Ureter (tissue), 1 donor: Measurements from ENCODE around the gene C19orf25. TPM values are rescaled to one million over a fixed set of nuclear protein-coding genes. Genes with fewer than 3 reads are reported as not detected.

Experiments
- DNase-seq: peaks from one replicate; pipeline ENCODE4 v3.0.0-alpha.2; 2020; ENCODE audit warnings: low spot score
- total RNA-seq: library from RNA; stranded (reverse); gene quantifications from one replicate; pipeline ENCODE4 v1.2.4, GENCODE V29; 2023
- donor health status: DM: yes; HTN: yes; CAD: no.

Gene C19orf25
- total RNA-seq, 1 donor from 2014 or later, result 23.9 TPM

DNA sequence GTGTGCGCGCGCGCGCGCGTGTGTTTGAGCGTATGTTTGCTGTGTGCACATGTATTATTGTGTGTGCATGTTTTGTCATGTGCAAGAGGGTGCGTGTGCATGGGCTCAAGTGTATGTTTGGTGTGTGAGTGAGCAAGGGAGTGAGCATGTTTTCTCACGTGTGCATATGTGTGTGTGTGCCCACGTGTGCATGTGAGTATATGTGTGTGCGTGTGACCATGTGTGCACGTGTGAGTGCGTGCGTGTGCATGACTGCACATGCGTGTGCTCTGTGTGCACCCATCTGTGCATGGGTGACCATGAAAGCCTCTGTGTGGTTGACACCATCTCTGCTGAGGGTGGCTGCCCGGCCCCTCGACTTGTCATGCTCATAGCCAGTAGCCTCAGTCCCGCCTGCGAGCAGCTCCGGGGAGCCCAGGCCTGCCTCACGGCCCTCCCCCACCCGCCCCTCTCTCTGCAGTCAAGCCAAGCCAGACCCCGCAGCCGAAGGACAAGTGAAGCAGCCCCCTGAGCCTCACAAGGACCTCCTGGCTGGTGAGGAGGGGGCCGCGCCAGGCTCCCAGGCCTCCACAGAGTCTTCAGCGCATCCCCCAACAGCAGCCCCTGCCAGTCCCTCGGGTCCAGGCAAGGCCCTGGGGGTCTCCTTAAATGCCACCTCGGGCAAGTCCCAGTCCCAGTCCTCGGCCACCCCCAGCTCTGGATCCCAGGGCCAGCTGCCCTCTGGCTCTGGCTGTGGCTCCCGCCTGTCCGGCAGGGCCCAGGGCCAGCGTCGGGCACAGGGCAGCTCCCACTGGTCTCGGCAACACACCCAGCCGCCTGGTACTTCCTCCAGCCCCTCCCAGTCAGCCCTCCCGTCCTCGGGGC lies 17.9 kb upstream of the C19orf25 start:
- no peak for DNase-seq

DNA sequence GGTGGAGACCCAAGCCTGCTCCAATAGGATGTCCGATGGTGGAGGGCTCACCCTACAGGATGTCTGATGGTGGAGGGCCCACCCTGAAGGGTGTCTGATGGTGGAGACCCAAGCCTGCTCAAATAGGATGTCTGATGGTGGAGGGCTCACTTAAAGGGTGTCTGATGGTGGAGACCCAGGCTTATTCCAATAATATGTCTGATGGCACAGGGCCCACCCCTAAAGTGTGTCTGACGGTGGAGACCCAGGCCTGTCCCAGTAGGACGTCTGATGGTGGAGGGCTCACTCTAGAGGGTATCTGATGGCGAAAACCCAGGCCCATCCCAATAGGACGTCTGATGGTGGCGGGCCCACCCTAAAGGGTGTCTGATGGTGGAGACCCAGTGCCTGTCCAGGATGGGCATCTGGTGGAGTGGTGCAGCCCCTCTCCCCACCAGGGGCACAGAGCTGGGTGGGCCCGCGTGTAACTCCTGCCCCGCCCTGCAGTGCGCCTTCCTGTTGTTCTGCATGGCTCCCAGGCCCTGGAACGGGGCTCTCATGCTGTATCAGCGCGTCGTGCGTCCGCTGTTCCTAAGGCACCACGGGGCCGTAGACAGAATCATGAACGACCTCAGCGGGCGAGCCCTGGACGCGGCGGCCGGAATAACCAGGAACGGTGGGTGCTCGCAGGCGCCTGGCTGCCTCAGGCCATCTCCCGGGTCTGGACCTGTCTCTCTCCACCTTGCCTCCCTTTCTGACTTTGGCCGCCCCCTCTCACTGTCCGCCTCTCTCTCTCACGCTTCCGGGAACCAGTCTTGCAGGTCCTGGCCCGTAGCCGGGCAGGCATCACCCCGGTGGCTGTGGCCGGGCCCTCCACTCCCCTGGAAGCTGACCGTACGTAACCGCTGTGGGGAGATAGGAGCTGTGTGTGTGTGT lies 17.0 kb upstream of the C19orf25 start:
- peak; percentile 71 for DNase-seq

- no peak for DNase-seq
Observed at GRCh38 chr19:1495051-1495798, 16.2 kb upstream of the C19orf25 start.

DNA sequence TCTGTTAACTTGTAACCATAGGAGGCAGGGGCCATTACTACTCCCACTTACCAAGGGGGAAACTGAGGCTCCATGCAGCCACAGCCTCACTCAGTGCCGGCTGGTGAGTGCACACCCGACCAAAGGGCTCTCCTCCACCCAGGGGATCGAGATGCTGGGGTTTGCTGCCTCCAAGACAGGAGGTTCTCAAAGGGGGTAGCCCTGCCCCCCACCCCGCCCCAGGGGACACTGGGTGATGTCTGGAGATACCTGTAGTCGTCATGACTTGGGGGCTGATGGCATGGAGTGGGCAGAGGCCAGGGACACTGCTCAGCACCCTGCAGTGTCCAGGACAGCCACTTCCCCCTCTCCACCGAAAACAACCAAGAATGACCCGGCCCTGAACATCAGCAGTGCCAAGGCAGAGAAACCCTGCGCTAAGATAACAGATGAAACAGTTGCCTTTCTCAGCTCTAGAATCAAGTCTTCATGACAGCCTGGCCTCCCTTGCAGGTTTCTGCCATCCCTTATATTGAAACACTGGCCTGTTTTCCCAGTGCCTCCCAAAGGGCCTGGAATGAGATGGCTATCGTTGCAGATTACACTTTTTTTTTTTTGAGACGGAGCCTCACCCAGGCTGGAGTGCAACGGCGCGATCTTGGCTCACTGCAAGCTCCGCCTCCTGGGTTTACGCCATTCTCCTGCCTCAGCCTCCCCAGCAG lies 15.2 kb upstream of the C19orf25 start:
- no peak for DNase-seq

GRCh38 chr19:1492474-1493006 lies 13.5 kb upstream of the C19orf25 start:
- DNase-seq, result no peak

- DNase-seq, result no peak
Observed at GRCh38 chr19:1491849-1492170, 12.8 kb upstream of the C19orf25 start.

GRCh38 chr19:1491114-1491848 lies 12.3 kb upstream of the C19orf25 start, which contains the start of gene REEP6:
REEP6 (plus strand) TSS chr19:1491181; CDS start chr19:1491270, 89 bp downstream.
- DNase-seq, result no peak

DNA sequence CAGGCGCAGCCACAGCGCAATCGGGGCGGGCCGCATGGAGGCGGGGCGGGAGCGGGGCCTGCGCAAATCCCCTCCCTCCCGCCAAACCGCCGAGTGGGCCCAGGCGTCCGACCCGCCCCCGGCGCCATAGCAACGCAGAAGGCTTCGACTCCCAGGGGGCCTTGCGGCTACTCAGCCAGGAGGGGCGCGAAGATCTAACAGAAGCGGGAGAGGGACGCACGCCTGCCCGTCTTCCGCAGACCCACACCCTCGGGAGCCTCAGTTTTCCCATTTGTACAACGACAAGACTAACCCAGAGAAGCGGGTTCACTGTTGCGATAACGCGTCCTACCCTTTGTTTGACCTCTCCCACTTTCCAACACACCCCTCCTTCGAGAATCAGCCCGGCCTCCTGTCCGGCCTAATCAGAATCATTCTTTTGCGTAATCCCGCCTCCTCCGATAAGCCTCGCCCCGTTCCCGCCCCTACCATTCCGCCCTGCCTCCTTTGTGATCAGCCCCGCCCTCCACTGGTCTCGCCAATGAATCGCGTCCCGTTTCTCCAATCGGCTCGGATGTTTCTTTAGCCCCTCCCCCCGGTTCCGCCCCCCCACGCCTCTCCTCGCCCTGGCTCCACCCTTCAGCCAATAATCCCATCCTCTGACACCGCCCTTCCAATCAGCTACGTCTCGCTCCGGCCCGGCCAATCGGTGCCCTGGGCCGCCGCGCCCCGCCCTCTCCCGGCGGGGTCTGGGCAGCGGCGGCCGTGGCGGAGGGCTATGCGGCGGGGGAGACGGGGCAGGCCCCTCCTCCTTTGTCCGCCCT lies 11.5 kb upstream of the C19orf25 start, which contains the start of gene PCSK4:
Gene PCSK4, minus strand, starts transcription at position 40 of the 803 bp plus-strand sequence. Its CDS starts 4 bp downstream, at position 36.
- DNase-seq, result peak; percentile 100

DNA sequence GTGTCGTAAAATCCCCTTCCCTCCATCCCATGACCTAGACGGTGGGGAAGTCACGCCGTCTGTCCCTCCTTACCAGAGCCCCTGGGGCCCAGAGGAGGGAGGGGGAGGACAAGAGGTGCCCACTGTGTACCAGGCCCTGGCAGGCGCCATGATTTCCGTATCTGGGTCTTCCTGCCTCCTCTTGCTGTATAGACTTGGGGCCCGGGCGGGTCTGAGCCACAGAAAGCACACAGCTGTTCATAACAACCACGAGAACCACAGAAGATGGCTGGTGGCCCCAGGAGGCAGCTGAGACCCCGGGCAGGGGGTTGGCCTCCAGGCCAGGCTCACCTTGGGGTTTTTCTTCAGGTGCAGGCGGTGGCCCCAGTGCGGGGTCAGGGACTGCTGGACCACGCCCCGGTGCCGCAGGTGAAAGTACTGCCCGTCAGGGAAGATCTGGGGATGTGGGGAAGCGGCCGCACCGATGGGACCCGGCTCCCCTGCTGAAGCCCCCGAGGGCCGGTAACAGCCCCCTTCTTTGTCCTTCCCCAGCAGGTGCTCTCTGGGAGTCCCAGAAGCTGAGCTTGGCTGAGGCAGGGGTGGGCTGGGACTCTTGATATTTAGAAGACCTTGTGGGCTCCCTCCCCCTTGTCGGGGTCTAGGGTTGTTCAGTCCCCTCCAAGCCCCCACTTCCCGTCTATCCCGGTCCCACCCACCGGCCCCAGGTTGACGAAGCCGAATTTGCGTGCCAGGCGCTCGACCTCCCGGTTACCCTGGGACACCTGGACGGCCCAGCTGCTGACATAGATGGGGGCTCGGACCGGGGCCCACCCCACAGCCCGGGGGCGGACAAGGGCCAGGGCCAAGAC lies 10.7 kb upstream of the C19orf25 start:
- DNase-seq, result no peak

- no peak for DNase-seq
Observed at GRCh38 chr19:1488282-1488601, 9.2 kb upstream of the C19orf25 start.

GRCh38 chr19:1487576-1488281 lies 8.7 kb upstream of the C19orf25 start:
- DNase-seq, result no peak

GRCh38 chr19:1486720-1487575 lies 7.9 kb upstream of the C19orf25 start:
- no peak for DNase-seq

DNA sequence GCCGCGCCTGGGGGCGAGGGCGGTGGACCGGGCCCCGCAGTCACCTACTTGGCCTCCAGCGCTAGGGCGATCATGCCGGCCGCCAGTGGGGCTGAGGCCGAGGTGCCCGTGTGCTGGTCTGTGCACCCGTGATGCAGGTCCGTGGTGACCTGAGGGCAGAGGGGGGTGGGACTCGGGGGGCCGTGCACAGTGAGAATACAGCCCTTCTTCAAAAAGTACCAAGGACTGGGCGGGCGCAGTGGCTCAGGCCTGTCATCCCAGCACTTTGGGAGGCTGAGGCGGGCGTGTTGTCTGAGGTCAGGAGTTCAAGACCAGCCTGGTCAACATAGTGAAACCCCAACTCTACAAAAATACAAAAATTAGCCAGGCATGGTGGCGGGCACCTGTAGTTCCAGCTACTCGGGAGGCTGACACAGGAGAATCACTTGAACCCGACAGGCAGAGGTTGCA lies 5.0 kb upstream of the C19orf25 start:
- DNase-seq, result no peak

GRCh38 chr19:1483131-1483978 lies 4.3 kb upstream of the C19orf25 start:
- DNase-seq, result no peak

GRCh38 chr19:1482361-1483130 lies 3.5 kb upstream of the C19orf25 start:
- no peak for DNase-seq
